Dermis microvascular lymphatic vessel endothelial cell (primary cell): ENCODE measurements around the gene SNX27. TPM values are rescaled to one million over a fixed set of nuclear protein-coding genes. Genes with fewer than 3 reads are reported as not detected.

Source experiments
- DNase-seq, 2 donors: peaks; one replicate each; pipeline versions ENCODE4 v3.0.0 to v3.0.0-alpha.2; 2010; ENCODE audit warnings: low read depth in 2 of 2
- total RNA-seq: library from RNA; depleted of rRNA; stranded (reverse); fragments of >200 nt; gene quantifications from 2 replicates; pipeline ENCODE4 v1.2.1, GENCODE V29; 2014

SNX27 gene
- total RNA-seq, 1 donor from 2014 or later, result 12.6 TPM

- DNase-seq, result no peak
Observed at GRCh38 chr1:151705146-151705545, 93.3 kb downstream of the SNX27 start.

- DNase-seq, result no peak
Observed at GRCh38 chr1:151705753-151706463, 94.1 kb downstream of the SNX27 start.

- no peak for DNase-seq
Observed at GRCh38 chr1:151706464-151707415, 94.9 kb downstream of the SNX27 start.

GRCh38 chr1:151707541-151708065, 95.8 kb downstream of the SNX27 start:
- no peak for DNase-seq

- no peak for DNase-seq
Observed at GRCh38 chr1:151708891-151709290, 97.0 kb downstream of the SNX27 start.

GRCh38 chr1:151710187-151710840, 98.5 kb downstream of the SNX27 start:
- DNase-seq, result no peak

GRCh38 chr1:151711044-151711800, 99.4 kb downstream of the SNX27 start:
- no peak for DNase-seq

DNA sequence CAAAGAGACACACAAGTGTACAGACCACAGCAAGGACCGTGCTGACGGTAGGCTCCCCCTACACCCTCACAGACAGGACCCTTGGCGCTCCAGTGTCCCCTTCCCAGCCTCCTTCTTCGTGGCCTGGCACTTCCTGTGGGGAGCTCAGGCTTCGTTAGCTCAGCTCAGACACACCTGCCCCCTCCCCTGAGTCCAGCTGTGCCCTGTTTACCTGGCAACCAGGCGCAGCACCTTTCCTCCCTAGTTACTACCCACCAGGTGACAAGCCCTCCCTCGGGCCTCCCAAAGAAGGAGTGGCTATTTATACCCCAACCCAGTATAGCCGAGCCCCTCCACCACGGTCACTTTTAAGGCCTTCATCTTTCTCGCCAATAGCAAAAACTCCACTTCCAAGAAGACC, 100.1 kb downstream of the SNX27 start:
- DNase-seq, result no peak

GRCh38 chr1:151713044-151713443, 101.2 kb downstream of the SNX27 start:
- DNase-seq, result no peak

DNA sequence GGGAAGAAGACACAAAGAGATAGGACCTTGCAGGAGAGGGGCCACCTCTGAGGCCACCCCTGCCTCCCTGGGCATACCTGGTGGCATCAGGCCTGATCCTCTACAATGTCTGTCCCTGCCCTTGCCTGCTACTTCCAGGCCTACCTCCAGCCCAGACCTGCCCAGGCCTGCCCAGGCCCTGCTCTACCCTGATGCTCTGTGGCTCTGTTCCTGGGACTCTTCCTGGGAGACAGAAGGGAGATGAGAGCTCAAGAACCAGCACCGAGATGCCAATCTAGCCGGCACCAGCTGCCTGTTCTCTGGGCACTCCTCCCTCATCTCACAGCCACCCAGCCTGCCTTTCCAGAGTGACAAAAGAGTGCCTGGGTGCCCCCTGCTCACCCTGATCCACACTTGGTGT, 102.0 kb downstream of the SNX27 start:
- DNase-seq, result no peak

GRCh38 chr1:151714820-151715725, 103.2 kb downstream of the SNX27 start:
- DNase-seq, result no peak

- no peak for DNase-seq
Observed at GRCh38 chr1:151715726-151716404, 104.0 kb downstream of the SNX27 start.

DNA sequence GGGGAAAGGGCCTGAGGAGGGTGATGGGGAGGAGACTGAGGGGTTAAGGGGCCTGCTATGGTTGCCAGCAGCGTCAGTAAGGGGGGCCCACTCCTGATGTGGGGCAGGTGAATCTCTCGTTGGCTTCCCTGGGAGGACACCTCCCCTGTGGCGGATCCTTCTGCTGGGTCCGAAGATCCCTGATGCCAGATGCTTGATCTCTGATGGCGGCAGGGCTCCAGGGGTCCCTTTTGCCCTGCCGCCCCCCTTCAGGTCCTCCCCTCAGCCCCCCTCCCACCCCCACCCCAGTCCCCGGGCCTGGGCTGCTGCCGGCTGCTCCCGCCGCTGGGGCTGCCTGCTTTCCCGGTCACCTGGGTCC, 104.5 kb downstream of the SNX27 start:
- no peak for DNase-seq

DNA sequence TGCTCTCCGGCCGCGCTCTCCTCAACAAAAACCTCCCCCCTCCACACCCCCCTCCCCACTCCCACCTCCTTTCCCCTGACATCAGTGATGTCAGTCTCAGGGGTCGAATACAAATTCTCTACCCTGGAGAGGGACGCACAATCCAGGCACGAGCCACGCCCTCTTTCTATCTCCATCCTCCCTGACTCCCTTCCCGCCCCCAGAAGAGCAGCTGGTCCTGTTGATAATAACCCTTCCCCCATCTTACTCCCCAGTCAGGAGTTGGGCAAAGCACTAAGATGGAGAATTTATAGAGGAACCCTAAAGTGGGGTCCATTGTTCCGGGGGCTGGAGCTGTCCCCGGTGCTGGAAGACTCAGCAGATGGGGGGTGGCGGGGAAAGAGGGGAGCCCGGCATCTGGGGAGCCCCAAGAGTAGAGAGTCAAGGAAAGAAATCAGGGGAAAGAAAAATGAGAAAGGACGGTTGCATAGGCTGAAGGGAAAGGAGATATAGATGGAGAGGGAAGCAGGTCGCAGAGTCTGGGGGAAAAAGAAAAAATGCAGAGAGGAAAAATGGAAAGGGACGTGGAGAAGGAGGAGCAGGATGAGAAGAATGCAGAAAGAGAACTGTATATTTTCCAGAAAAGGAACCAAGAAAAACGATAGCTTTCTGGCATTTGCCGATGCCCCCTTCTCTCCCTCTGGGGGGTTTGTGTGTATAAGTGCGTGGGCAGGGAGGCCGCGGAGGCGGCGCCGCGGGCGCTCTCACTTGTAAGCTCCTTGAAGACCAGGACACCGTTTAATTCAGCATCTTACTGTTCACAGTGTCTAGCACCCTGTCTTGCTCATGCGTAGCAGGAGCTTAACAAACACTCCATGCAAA, 105.2 kb downstream of the SNX27 start, which contains the start of gene CELF3:
Gene CELF3, minus strand, starts transcription at position 33 of the 861 bp plus-strand sequence. CDS start 783 bp downstream, outside the sequence.
- DNase-seq, result peak in 1 of 2 donors; percentile 3

GRCh38 chr1:151718011-151718431, 106.2 kb downstream of the SNX27 start:
- no peak for DNase-seq

DNA sequence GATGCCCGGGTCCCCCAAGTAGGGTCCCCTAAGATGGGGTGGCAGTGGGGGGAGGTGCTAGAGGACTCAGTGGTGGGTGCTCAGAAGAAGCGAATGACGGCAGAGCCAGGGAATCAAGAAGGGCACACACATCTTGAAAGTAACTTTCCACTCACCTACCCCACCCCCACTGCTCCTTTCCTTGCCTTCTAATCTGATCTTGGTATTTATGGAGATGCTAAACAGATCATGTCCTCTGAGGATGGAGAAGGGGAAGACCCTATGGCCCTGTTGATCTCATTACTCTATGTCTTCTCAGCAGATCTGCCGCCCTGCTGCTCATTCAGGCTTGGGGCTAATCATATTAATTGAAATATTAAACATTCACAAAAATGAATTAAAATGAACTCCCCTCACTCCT, 106.8 kb downstream of the SNX27 start:
- DNase-seq, result no peak

- DNase-seq, result no peak
Observed at GRCh38 chr1:151720125-151720524, 108.3 kb downstream of the SNX27 start.

DNA sequence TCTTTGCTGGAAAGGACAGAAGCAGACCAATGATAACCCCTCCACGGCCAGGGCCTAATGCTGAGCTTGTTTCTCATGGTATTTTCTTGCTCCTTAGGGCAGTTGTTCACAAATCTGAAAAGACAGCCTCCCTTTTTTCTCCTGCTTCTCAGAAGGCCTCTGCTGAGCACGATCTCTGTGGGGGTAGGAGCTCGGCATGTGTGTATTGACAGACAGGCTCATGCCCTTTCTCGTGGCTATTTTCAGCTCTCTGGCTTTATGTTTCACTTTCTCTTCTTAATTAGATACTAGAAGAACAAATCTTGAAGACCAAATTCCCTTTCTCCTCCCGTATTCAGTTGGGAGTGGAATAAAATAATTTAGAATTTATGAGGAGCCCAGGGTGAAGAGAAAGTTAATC, 108.7 kb downstream of the SNX27 start:
- DNase-seq, result no peak
